ENCODE measurements around the gene HECTD1.
"Not testable (repeated sequence)": the region's sequence is repeated elsewhere in the genome, so short reads cannot be mapped to it uniquely, and the experiment has no call there.

Gene HECTD1

GRCh38 chr14:31192544-31192943 lies 15.0 kb downstream of the HECTD1 start:
- not testable (repeated sequence) for DNase-seq

- no peak for DNase-seq
Measured at GRCh38 chr14:31190717-31191263, 16.8 kb downstream of the HECTD1 start.

- no peak for DNase-seq
Measured at GRCh38 chr14:31190219-31190603, 17.4 kb downstream of the HECTD1 start.

GRCh38 chr14:31189346-31190218 lies 18.0 kb downstream of the HECTD1 start:
- no peak for DNase-seq

- DNase-seq: no peak
Measured at GRCh38 chr14:31188744-31189143, 18.8 kb downstream of the HECTD1 start.

- DNase-seq: not testable (repeated sequence)
Measured at GRCh38 chr14:31182016-31182415, 25.6 kb downstream of the HECTD1 start.

GRCh38 chr14:31181271-31181670 lies 26.3 kb downstream of the HECTD1 start:
- DNase-seq: no peak

GRCh38 chr14:31180299-31181051 lies 27.1 kb downstream of the HECTD1 start:
- DNase-seq: no peak

- no peak for DNase-seq
Measured at GRCh38 chr14:31174433-31174832, 33.2 kb downstream of the HECTD1 start.

- DNase-seq: no peak
Measured at GRCh38 chr14:31173120-31173837, 34.3 kb downstream of the HECTD1 start.

GRCh38 chr14:31172084-31172483 lies 35.5 kb downstream of the HECTD1 start:
- DNase-seq: no peak

- DNase-seq: no peak
Measured at GRCh38 chr14:31170411-31170810, 37.2 kb downstream of the HECTD1 start.

- DNase-seq: no peak
Measured at GRCh38 chr14:31169877-31170276, 37.7 kb downstream of the HECTD1 start.

- DNase-seq: no peak
Measured at GRCh38 chr14:31167032-31167431, 40.6 kb downstream of the HECTD1 start.

- no peak for DNase-seq
Measured at GRCh38 chr14:31166271-31166561, 41.4 kb downstream of the HECTD1 start.

- DNase-seq: no peak
Measured at GRCh38 chr14:31164115-31164514, 43.5 kb downstream of the HECTD1 start.

GRCh38 chr14:31162910-31163649 lies 44.5 kb downstream of the HECTD1 start:
- no peak for DNase-seq

- DNase-seq: no peak
Measured at GRCh38 chr14:31161274-31161673, 46.3 kb downstream of the HECTD1 start.

GRCh38 chr14:31159682-31160296 lies 47.8 kb downstream of the HECTD1 start:
- DNase-seq: no peak

GRCh38 chr14:31154956-31155355 lies 52.6 kb downstream of the HECTD1 start:
- DNase-seq: no peak

- DNase-seq: no peak
Measured at GRCh38 chr14:31142455-31143087, 65.0 kb downstream of the HECTD1 start.

Measured in DMS79 (cell line).